Panc1 (cell line): ENCODE data around the gene PCMT1. TPM values are rescaled to one million over a fixed set of nuclear protein-coding genes. Genes with fewer than 3 reads are reported as not detected.
"Not testable (repeated sequence)": the region's sequence is repeated elsewhere in the genome, so short reads cannot be mapped to it uniquely, and the experiment has no call there.

Source experiments
- ATAC-seq: fragments of 200-7000 bp; cut with Tn5 transposase; 2 replicates; pipeline ENCODE4 v1.9.1; 2020; ENCODE audit warnings: mild to moderate bottlenecking, moderate library complexity
- BruUV-seq: library from RNA; stranded (reverse); fragments of 400-500 nt; replicated peaks from 2 replicates; lab custom pipeline; 2021; lab: Mats Ljungman, UMichigan
- CTCF ChIA-PET: fragments of 300-600 bp; sonication (Branson Sonifier 250); formaldehyde crosslinking; loops from one replicate; lab custom pipeline; 2022; ENCODE audit warnings: antibody characterized with exemption; lab: Charles Lee
- POLR2A ChIA-PET: fragments of 300-600 bp; sonication (Branson Sonifier 250); formaldehyde crosslinking; loops from one replicate; lab custom pipeline; 2022; ENCODE audit warnings: antibody characterized with exemption; lab: Charles Lee
- DNase-seq: peaks from one replicate; pipeline ENCODE4 v3.0.0-alpha.2; 2010; ENCODE audit warnings: low read depth, low spot score
- H3K27ac ChIP-seq: 2 replicates; pipeline ENCODE4 v1.5.1; 2011; ENCODE audit warnings: mild to moderate bottlenecking, low read length, inconsistent platforms
- H3K27me3 ChIP-seq: fragments of 200-500 bp; sonication (Bioruptor generic); 2 replicates; pipeline ENCODE4 v1.6.0; 2014; ENCODE audit warnings: low read length, inconsistent platforms; ENCODE audit not compliant: control insufficient read depth, insufficient read depth
- H3K36me3 ChIP-seq: fragments of 200-500 bp; sonication (Bioruptor generic); 2 replicates; pipeline ENCODE4 v1.5.1; 2014; ENCODE audit warnings: inconsistent platforms, mild to moderate bottlenecking, low read length, moderate library complexity; ENCODE audit not compliant: control insufficient read depth, insufficient read depth
- H3K4me1 ChIP-seq: 2 replicates; pipeline ENCODE4 v1.5.1; 2011; ENCODE audit warnings: inconsistent platforms, mild to moderate bottlenecking, low read length, moderate library complexity; ENCODE audit not compliant: control insufficient read depth, insufficient read depth
- H3K4me3 ChIP-seq, 2 experiments: 2 replicates each; pipeline ENCODE4 v1.5.1; 2011 to 2012; ENCODE audit warnings: low read depth in 2 of 2, low read length in 2 of 2, mild to moderate bottlenecking in 2 of 2, inconsistent platforms in 1 of 2, moderate library complexity in 1 of 2
- H3K9me3 ChIP-seq: fragments of 200-500 bp; sonication (Bioruptor generic); 2 replicates; pipeline ENCODE4 v1.5.1; 2014; ENCODE audit warnings: low read depth, mild to moderate bottlenecking, inconsistent platforms, low read length, moderate library complexity; ENCODE audit not compliant: control insufficient read depth, insufficient read depth
- POLR2AphosphoS5 ChIP-seq: IDR thresholded peaks from 2 replicates; pipeline ENCODE4 v1.6.1; 2012; ENCODE audit warnings: mild to moderate bottlenecking, low read depth, low read length, moderate library complexity
- REST ChIP-seq, 2 experiments: IDR thresholded peaks; 2 replicates each; pipeline ENCODE4 v1.6.1; 2011 to 2012; ENCODE audit warnings: low read depth in 2 of 2, control low read depth in 1 of 2, low read length in 1 of 2, mild to moderate bottlenecking in 1 of 2, moderate library complexity in 1 of 2; ENCODE audit not compliant: insufficient read depth in 1 of 2
- SIN3A ChIP-seq: IDR thresholded peaks from 2 replicates; pipeline ENCODE4 v1.6.1; 2012; ENCODE audit warnings: low read depth, mild to moderate bottlenecking, low read length, moderate library complexity, borderline replicate concordance; ENCODE audit not compliant: insufficient read depth
- TCF7L2 ChIP-seq: IDR thresholded peaks from 2 replicates; pipeline ENCODE4 v1.6.1; 2011; ENCODE audit warnings: mild to moderate bottlenecking, low read depth, low read length, inconsistent platforms
- in situ Hi-C: cut with HindIII; loops from 2 replicates; pipeline ENCODE4 v1.10.0; 2016; ENCODE audit warnings: low sequenced_read_pairs, low pct_unique_long_range_greater_than_20kb
- intact Hi-C: fragments of 100-400 bp; cut with micrococcal nuclease; formaldehyde crosslinking; loops from one replicate; pipeline ENCODE4 v1.10.0; 2022; ENCODE audit not compliant: unreplicated experiment
- total RNA-seq: library from RNA; stranded (reverse); gene quantifications from one replicate; pipeline ENCODE4 v1.2.1, GENCODE V29; 2021; ENCODE audit not compliant: unreplicated experiment
- TF ChIP-seq, protein P1 (sequence below): fragments of 450-650 bp; IDR thresholded peaks from 2 replicates; pipeline ENCODE4 v1.5.1; 2017; ENCODE audit warnings: mild to moderate bottlenecking

The PCMT1 gene
- total RNA-seq, 1 experiment from 2014 or later: 118 TPM

DNA sequence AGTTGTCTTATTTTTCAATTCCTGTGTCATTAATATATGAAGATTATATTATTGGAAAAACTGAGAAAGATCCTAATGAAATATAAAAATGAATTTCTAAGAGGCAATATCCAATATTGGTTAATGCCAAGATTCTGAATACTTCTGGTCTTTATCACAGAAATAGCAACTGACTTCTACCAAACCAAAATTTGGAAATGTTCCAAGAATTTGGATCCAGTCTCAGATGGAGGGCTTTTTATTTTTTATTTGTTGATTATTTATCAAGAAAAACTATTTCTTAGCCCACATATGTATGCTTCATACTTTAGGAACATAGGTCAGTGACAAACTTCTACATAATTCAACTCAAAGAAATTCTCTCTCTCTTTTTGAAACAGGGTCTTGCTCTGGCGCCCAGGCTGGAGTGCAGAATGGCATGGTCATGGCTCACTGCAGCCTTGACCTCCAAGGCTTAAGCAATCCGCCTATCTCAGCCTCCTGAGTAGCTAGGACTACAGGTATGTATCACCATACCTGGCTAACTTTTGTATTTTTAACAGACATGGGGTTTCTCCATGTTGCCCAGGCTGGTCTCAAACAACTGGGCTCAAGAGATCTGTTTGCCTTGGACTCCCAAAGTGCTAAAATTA, 16.3 kb upstream of the PCMT1 start:
- no peaks in the 10 kb centered on the region for H3K4me1 ChIP-seq
- intact Hi-C loops (no loop called here), in situ Hi-C loops (no loop called here)
- H3K27ac ChIP-seq: no peak overlapping the region
- TF ChIP-seq REST (IDR thresholded peaks at IDR 0.05; ENCODE audit: insufficient read depth in 1 of 2, low read depth in 2 of 2, low read length in 1 of 2) (no peak), POLR2AphosphoS5 (no peak), SIN3A (no peak), TCF7L2 (no peak)
- TF ChIP-seq, protein P1, sequence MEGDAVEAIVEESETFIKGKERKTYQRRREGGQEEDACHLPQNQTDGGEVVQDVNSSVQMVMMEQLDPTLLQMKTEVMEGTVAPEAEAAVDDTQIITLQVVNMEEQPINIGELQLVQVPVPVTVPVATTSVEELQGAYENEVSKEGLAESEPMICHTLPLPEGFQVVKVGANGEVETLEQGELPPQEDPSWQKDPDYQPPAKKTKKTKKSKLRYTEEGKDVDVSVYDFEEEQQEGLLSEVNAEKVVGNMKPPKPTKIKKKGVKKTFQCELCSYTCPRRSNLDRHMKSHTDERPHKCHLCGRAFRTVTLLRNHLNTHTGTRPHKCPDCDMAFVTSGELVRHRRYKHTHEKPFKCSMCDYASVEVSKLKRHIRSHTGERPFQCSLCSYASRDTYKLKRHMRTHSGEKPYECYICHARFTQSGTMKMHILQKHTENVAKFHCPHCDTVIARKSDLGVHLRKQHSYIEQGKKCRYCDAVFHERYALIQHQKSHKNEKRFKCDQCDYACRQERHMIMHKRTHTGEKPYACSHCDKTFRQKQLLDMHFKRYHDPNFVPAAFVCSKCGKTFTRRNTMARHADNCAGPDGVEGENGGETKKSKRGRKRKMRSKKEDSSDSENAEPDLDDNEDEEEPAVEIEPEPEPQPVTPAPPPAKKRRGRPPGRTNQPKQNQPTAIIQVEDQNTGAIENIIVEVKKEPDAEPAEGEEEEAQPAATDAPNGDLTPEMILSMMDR: no peak
- peaks cover 10% of the 10 kb centered on the region for H3K36me3 ChIP-seq
- ChIA-PET POLR2A (interaction anchor here (1.0 kb wide), 1 partner anchor 10 kb away, joined by 4 read pairs; no protein-coding TSS in a partner anchor), CTCF (no interaction called here)
- ATAC-seq (no peak), DNase-seq (no peak)
- H3K9me3 ChIP-seq: no peaks in the 10 kb centered on the region
- H3K27me3 ChIP-seq: no peaks in the 10 kb centered on the region
- H3K4me3 ChIP-seq: no peak overlapping the region
- no TSS peak for BruUV-seq

DNA sequence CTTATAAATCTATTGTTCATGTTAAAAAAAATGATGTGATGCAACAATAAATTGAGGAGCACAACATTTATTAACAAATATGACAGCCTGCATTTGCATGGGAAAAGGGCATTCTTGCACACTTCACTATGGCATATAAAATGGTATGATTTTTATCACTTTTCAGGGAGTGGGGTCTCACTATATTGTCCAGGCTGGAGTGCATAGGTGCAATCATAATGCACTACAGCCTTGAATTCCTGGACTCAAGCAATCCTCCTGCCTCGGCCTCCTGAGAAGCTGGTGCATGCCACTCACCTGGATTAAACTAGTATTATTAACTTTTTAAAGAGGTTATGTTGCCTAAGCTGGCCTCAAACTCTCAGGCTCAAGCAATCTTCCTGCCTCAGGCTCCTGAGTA, 14.6 kb upstream of the PCMT1 start:
- in situ Hi-C loops (no loop called here), intact Hi-C loops (no loop called here)
- H3K9me3 ChIP-seq: no peaks in the 10 kb centered on the region
- ChIA-PET POLR2A (no interaction called here), CTCF (no interaction called here)
- H3K4me1 ChIP-seq: no peaks in the 10 kb centered on the region
- no TSS peak for BruUV-seq
- H3K36me3 ChIP-seq: peaks cover 8% of the 10 kb centered on the region
- no peak overlapping the region for H3K4me3 ChIP-seq
- H3K27ac ChIP-seq: no peak overlapping the region
- ATAC-seq (no peak), DNase-seq (no peak)
- no peaks in the 10 kb centered on the region for H3K27me3 ChIP-seq
- TF ChIP-seq, protein P1: no peak
- no peak for TF ChIP-seq POLR2AphosphoS5
- no peak for TF ChIP-seq REST (IDR thresholded peaks at IDR 0.05; ENCODE audit: insufficient read depth in 1 of 2, low read depth in 2 of 2, low read length in 1 of 2)
- TF ChIP-seq TCF7L2: no peak
- no peak for TF ChIP-seq SIN3A

DNA sequence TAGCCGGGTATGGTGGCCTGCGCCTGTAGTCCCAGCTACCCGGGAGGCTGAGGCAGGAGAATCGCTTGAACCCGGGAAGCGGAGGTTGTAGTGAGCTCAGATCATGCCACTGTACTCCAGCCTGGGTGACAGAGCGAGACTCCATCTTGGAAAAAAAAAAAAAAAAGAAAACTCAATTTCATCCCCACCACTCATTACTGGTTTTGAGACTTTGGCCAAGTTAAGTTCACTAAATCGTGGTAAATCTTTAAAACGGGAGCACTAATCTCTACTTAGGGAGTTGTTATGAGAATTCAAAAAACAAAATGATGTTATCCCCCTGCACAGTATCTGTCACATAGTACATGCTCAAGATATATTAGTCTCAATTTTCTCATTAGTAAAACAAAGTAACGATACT, 4.3 kb upstream of the PCMT1 start:
- Histone ChIP-seq H3K27ac (peak overlapping the region; percentile 91), H3K4me3 (peak overlapping the region; percentile 65 to 100), H3K4me1 (peaks cover 15% of the 10 kb centered on the region), H3K36me3 (peaks cover 12% of the 10 kb centered on the region)
- H3K27me3 ChIP-seq, ATAC-seq, in situ Hi-C loops, intact Hi-C loops, DNase-seq, BruUV-seq, H3K9me3 ChIP-seq: not testable (repeated sequence)
- ChIA-PET POLR2A (interaction anchor here (0.6 kb wide), 1 partner anchor 49 kb away, joined by 12 read pairs; no protein-coding TSS in a partner anchor), CTCF (interaction anchor here (0.6 kb wide), 1 partner anchor 134 kb away, joined by 4 read pairs; no protein-coding TSS in a partner anchor)
